ENCODE data around the gene PDGFA.
"Not testable (repeated sequence)": the region's sequence is repeated elsewhere in the genome, so short reads cannot be mapped to it uniquely, and the experiment has no call there.

Gene PDGFA

DNA sequence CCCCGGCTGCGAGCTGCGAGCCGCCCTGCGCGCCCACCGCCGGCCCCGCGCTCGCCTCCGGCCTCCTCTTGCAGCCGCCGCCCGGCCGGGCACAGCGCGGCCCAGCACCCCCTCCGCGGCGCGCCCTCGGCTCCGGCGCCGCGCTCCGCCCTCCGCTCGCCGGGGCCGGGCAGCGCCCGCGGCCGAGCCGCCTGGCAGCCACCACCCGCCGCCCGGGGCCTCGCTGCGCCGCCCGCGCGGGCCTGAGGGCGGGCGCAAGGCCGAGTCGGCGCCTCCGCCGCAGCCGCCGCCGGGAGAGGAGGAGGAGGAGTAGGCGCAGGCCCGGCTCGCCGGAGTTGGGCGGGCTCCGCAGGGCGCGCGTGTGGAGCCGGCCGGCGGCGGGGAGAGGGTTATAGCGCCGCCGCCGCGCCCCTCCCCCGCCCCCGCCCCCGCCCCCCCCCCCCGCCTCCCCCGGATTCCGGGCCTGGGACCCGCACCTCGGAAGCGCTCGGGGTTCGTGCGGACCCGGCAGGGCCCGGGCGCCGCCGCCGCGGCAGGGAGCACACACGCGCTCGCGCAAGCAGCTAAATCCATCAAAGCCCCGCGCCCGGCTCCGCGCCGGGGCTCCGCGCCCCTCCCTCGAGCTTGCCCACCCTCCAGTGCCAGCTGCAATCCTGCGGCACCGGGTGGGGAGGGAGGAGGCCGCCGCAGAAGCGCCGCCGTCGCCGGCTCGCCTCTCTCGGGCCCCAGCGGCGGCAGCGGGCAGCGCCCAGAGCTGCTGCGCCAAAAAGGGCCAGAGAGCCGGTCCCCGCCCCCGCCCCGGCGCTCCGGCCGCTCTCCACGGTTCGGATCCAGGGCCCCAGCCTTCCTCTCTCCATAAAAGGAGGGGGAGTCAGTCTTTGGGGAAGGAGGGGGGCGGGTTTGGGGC, at the start of gene PDGFA:
PDGFA (minus strand) TSS at position 363 of the 907 bp plus-strand sequence. CDS start 845 bp downstream, outside the sequence.
- no peak for DNase-seq

DNA sequence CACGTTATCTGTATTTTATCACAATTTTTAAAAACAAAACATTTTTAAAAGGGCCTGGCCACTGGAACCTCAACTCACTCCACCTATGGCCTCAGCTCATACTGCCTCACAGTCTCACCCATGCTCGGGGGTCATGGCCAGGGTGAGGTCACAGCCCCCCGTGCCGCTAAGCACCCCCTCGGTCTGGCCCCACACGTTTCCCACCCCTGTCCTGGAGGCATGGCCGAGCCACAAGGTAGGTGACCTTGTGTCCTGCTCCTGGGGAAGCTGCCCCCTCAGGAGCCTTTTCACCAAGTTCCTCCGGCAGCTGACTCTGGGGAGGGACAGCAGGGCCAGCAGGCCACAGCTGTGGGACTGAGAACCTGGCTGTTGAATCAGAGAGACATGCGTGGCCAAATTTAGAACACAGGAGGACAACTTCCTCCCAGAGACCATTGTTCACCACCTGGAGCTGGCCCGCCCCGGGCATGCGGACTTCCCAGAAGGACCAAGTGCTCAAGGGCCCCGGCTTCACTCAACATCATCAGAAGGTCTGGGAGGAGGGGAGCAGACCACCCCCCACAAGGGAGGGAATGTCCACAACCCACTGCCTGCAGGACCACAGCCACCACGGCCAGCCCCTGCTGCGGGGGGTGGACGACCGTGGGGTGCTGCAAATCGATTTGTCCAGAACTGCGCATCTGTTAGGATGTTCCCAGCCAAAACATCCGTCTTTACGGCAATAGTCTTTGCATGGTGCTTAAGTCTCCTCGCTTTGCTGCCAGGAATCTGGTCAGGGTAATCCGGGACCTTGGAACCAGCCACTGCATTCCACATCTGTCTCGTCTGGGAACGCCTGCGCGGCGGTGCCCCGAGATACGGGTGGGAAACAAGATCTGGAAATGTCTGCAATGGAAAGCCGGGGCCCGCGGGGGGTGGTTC, 48.6 kb upstream of the PDGFA start:
- DNase-seq: no peak

GRCh38 chr7:567305-567883, 47.7 kb upstream of the PDGFA start:
- no peak for DNase-seq

DNA sequence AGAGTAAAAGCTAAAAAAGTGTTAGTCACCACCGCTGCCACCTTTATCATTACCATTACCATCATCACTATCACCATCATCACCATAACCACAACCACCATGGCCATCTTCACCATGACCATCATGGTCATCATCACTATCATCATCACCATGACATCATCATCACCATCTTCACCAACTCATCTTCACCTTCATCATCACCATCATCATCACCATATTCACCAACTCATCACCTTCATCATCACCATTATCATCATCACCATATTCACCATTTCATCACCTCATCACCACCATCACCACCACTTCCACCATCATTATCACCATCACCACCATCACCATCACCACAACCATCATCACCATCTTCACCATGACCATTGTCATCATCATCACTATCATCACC, 46.5 kb upstream of the PDGFA start:
- no peak for DNase-seq

DNA sequence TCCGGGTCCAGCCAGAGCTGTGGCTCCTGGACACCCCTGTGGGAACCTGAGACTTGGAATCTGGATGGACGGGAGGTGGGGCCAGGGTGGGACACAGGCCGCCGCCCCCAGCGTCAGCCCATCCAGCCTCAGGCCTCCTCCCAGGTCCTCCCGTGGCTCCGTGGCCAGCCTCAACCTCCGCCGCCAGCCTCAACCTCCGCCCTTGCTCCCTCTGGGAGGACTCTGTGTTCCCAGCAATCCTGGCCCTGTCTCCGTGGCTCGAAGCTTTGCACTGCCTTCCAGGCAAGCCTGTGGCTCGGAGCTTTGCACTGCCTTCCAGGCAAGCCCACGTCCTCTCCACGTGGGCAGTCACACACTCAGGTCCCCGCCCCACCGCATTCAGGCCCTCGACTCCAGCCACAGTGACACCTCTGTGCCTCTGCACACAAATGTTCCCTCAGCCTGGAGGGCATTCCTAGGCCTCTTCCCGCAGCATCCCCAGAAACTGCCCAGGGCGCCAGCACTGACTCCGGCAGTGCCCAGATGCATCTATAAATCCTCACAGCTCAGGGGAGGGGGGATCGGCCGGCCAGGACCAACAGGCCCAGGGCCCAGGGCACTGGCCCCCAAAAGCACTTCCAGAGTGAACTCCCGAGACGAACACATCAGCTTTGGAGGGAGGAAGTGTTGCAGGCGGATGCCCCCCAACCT, 44.7 kb upstream of the PDGFA start:
- no peak for DNase-seq

DNA sequence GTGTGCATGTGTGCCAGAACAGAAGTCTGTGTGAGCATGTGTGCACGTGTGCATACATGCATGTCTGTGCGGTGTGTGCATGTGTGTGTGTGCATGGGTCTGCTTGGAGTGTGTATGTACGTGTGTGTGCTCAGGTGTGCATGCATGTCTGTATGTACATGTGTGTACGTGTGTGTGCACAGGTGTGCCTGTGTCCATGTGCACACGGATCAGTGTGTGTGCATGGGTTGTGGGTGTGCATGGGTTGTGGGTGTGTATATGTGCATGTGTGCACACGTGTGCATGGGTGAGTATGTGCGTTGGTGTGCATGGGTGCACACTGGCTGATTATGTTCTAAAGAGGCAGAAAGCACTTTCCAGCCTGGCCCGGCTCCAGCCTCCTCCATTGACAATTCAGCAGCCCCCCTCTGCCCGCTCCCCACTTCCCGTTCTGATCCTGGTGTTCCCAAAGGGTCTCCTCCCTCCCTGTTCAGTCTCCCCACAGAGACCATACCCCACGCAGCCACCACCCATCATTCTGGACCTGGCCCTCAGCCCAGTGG, 44.1 kb upstream of the PDGFA start:
- no peak for DNase-seq

DNA sequence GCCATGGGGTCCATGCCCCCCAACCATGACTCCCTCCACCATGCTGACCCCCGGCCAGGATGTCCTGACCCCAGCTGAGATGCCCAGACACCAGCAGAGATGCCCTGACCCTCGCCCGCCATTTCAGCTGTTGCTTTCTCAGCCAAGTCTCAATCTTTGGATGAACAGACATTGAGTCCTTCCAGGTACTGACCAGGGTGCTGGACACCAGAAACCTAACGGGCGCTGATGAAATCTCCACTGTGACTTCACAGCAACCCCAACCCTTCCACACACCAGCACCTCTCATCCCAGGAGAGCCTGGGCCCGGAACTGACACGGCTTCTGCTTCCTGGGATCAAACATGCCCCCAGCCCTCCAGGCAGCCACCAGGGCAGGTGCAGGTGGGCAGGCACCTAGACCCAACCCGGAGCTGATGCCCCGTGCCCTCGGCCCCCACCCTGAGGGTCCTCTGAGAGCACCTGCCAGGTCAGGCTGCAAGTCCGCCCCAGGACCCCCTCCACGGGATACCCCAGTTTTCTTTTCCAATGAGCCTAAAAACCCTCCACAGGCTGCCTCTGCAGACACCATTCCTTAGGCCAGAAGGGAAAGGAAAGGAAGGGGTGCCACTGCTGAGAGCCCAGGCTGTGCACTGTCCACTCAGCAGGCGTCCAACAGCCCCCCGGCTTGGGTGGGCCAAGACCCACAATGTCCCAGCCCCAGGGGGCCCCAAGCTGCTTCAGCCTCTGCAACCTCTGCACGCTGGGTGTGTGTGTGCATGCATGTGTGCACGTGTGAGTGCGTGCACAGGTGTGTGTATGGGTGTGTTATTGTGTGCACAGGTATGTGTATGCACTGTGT, 43.4 kb upstream of the PDGFA start:
- no peak for DNase-seq

DNA sequence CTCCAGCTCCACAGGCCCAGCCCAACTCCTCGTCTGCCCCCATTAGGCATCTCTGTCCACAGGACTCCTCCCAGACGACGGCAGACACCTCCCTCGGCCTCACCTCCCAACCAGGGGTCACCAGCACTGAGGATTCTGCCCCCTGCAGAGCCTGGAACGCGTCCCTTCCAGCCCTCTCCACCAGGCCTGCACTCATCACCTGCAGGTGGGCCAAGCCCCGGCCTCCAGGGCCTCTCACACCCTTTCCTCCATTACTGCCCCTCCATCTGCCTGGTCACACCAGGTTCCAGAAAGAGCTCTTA, 42.7 kb upstream of the PDGFA start:
- DNase-seq: no peak

DNA sequence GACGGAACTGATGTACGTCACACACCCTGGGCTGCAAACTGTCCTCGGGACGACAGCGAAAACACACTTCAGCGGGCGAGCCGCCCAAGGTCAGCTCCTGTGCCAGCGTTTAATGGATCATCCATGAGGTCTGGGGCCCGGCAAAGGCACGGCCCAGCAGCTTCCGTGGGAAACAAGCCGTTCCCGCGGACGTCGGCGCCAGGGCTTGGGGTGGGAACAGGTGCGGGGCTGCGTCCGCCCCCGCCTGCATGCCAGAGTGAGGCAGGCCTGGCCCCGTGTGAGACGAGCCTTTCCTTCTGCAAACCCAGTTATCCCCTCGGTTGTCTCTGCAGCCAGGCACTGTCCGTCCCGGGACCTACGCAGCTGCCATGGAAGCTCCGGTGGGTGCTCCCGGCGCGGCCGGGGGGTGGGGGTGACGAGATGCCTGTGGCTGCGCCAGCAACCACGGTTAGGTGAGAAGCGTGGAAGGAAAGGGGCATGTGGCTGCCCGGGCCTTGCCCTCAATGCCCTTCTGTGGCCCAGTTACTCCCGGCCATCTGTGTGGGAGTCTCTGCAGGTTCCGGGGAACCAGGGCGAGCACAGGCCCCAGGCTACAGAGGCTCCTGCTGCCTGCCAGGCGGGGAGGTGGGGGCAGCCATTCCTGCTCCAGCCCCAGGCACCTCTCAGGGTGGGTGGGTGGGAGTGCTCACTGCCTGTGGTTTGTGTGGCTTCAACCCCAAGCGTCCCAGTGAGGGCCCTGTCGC, 42.2 kb upstream of the PDGFA start:
- DNase-seq: no peak

DNA sequence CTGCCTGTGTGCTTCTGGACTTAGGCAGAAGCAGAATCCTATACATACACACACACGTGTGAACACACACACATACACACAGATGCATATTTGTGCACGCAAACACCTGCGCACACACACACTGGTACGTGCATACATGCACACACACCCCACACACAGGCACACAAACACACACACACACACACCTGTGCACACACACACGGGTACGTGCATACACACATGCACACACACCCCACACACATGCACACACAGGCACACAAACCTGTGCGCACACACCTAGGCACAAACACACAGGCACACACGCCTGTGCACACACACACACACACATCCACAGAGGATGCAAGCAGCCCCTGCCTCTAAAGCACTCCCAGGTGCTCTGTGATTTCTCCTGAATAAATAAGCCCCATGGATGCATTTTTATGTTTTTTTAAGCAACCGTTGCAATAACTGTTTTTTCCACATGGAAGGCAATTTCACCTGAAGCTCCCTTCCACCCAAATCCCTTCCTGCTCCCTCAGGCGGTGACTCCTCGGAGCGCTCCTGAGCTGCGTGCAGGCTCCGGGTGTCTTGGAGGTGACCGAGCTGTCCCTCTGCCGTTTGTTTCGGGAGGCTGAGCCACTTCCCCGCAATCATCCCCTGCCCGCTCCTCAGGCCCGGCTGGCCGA, 41.5 kb upstream of the PDGFA start:
- DNase-seq: no peak

DNA sequence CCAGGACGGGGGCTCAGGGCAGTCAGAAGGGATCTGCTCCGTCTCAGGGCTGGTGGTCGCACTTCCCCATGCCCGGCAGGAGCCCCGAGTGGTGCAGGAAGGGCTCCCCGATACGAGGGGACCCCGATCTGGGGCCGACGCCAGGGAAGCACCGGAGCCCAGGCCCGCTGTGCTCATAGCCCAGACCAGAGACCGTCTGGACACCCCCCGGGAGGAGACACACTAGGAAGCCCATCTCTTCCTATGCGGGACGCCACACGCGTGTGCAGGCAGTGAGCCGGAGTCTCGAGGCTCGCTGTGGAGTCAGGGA, 39.7 kb upstream of the PDGFA start:
- DNase-seq: no peak

DNA sequence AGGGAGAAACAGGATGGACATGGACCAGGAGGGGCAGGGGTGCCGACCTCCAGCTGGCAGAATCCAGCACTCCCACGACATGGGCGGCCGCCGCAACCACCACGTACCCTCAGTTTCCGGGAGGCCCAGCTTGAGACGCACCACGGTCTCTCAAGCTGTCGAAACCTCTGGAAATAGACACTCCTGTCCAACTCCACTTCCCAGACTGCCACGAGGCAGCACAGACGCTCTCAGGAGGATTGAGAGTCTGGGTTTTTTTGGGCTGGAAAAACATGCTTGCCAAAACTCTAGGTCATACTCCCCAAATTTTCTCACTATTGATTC, 37.9 kb upstream of the PDGFA start:
- DNase-seq: no peak

- no peak for DNase-seq
Measured at GRCh38 chr7:556837-557557, 37.4 kb upstream of the PDGFA start.

DNA sequence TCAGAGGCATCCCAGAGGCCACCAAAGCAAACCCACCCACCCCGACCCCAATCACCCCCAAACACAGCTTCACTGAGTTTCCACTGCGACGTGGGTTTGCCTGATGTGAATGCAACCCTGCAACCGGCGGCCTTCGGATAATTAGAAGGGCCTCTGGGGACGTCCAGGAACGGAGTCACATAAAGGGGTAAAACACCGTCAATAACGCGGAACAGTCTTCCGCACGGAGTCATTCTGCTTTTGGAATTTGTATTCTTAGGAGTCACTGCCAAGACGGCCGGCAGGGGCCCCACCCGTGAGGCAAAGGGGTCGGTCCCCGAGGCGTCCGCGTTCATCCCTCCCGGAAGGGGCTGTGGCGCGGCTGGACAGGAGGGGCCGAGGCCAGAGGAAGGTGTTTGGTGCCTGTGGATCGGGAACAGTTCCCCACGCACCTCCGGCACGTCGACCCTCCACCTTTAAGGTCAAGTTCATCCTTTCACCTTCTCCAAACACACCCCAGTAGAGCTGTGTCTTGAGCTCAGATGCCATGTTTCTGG, 36.7 kb upstream of the PDGFA start:
- DNase-seq: no peak

DNA sequence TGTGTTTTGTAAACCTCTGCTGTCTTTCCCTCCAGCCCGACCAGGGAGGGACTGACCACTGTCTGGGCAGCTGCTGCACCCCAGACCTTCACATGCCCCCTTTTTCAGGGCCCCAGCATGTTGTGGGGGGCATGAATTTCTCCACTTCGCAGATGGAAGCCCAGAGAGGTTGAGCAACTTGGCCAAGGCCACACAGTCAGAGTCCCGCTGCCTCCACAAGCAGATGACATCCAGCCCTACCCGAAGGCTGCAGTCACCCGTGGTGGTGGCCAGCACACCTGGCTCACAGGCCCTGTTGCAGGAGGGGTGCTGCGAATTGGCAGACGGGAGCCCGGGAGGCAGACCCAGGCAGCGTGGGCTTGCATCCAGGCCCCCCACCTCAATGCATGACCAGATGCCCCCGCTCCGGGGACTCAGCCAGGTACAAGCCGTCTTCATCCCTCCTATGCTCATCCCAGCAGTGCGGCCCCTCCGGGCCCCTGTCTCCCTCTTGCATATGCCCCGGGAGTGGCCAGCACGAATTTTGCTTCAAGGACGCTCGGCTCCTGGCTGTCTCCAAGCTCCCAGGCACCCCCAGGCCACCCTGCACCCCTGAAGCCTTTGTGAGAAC, 36.0 kb upstream of the PDGFA start:
- no peak for DNase-seq

- DNase-seq: no peak
Measured at GRCh38 chr7:553636-554111, 34.0 kb upstream of the PDGFA start.

DNA sequence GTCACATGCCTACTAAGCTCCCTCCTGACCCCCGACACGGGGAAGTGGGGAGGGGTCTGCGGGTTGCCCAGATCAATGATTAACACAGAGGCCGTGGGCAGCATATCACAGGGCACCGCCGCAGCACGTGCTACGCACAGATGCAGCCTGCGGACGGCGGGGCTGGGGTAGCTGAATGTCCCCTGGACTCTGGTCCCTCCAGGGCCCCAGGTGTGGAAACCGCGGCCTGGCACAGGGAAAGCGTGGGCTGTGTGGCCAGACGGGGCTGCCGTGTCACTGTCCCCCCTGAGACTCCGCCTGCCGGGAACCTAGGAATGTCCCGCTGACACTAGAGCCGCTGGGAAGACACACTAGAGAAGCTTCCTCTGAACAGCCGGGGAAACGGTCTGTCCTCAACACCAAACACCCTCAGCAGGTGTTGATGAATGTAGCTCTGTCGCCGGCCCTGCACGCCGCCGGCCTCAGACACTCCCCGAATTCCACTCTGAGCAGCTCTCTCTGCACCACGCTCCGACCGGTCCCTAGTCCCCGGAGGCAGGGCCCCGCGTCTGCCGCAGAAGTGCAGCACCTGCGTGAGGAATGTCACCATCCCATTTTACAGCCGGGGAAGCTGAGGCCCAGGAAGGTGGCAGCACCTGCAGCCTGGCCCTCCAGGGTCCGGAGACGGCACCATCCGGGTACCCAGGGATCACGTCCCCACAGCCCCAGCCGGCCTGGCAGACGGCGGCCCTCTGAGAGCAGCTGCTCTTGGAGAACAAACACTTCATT, 33.4 kb upstream of the PDGFA start:
- no peak for DNase-seq

DNA sequence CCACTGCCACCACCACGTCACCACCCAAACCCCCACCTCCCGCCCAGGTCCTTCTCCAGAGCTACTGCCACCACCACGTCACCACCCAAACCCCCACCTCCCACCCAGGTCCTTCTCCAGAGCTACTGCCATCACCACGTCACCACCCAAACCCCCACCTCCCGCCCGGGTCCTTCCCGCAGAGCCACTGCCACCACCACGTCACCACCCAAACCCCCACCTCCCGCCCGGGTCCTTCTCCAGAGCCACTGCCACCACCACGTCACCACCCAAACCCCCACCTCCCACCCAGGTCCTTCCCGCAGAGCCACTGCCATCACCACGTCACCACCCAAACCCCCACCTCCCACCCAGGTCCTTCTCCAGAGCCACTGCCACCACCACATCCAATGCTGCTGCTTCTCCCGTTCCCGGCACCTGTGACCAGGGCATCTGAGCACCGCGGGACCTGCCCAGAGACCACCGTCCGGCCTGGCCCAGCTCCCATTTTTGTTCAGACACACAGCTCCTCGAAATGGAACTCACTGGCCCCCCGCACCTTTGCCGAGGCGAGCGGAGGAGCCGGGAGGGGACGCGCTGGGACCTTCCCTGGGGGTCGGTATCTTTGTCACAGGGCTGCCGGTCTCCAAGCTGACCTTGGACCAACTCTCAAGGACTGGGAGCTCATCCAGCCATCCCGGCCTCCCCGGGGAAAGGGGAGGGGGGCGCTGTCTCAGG, 32.7 kb upstream of the PDGFA start:
- not testable (repeated sequence) for DNase-seq

All from cortex of kidney (tissue), 1 donor.